PC-3 (cell line): ENCODE results near the gene SDR42E1. TPM values are rescaled to one million over a fixed set of nuclear protein-coding genes. Genes with fewer than 3 reads are reported as not detected.

Source experiments
- ATAC-seq: fragments of 200-7000 bp; cut with Tn5 transposase; 2 replicates; pipeline ENCODE4 v1.9.1; 2020; ENCODE audit warnings: mild to moderate bottlenecking, moderate library complexity
- BruUV-seq: library from RNA; stranded (reverse); fragments of 400-500 nt; replicated peaks from 2 replicates; lab custom pipeline; 2021; lab: Mats Ljungman, UMichigan
- CTCF ChIA-PET: fragments of 300-600 bp; sonication (Branson Sonifier 250); formaldehyde crosslinking; loops from one replicate; lab custom pipeline; 2022; ENCODE audit warnings: antibody characterized with exemption; lab: Charles Lee
- POLR2A ChIA-PET: fragments of 300-600 bp; sonication (Branson Sonifier 250); formaldehyde crosslinking; loops from one replicate; lab custom pipeline; 2022; ENCODE audit warnings: antibody characterized with exemption; ENCODE audit not compliant: unreplicated experiment; lab: Charles Lee
- DNase-seq: peaks from one replicate; pipeline ENCODE4 v3.0.0-alpha.2; 2015
- H2AFZ ChIP-seq: fragments of 300-600 bp; sonication (generic); 2 replicates; pipeline ENCODE4 v1.6.0; 2016; ENCODE audit warnings: antibody characterized with exemption, low read length
- H3F3A ChIP-seq: fragments of 300-600 bp; sonication (generic); one replicate; pipeline ENCODE4 v1.6.0; 2017; ENCODE audit warnings: antibody characterized with exemption, low read length, control low read depth, mild to moderate bottlenecking; ENCODE audit not compliant: unreplicated experiment
- H3K27ac ChIP-seq: fragments of 300-600 bp; sonication (generic); 2 replicates; pipeline ENCODE4 v1.5.1; 2016; ENCODE audit warnings: mild to moderate bottlenecking, low read length
- H3K27me3 ChIP-seq: fragments of 300-600 bp; sonication (generic); 2 replicates; pipeline ENCODE4 v1.6.1; 2016; ENCODE audit warnings: low read length, mixed read lengths
- H3K36me3 ChIP-seq: fragments of 300-600 bp; sonication (generic); 2 replicates; pipeline ENCODE4 v1.6.1; 2016; ENCODE audit warnings: low read depth, mixed run types, low read length, mixed read lengths
- H3K4me1 ChIP-seq: fragments of 300-600 bp; sonication (generic); 2 replicates; pipeline ENCODE4 v1.5.1; 2016; ENCODE audit warnings: low read length; ENCODE audit not compliant: insufficient read depth
- H3K4me2 ChIP-seq: fragments of 300-600 bp; sonication (generic); 2 replicates; pipeline ENCODE4 v1.6.0; 2016; ENCODE audit warnings: low read length
- H3K4me3 ChIP-seq: fragments of 300-600 bp; sonication (generic); 2 replicates; pipeline ENCODE4 v1.5.1; 2016; ENCODE audit warnings: mild to moderate bottlenecking, low read length, mixed read lengths
- H3K79me2 ChIP-seq: fragments of 300-600 bp; sonication (generic); 2 replicates; pipeline ENCODE4 v1.6.1; 2017; ENCODE audit warnings: low read length, mixed read lengths
- H3K9ac ChIP-seq: fragments of 300-600 bp; sonication (generic); 2 replicates; pipeline ENCODE4 v1.6.0; 2016; ENCODE audit warnings: mild to moderate bottlenecking, low read length
- H3K9me2 ChIP-seq: fragments of 300-600 bp; sonication (generic); replicated peaks from 2 replicates; pipeline ENCODE4 v1.6.1; 2016; ENCODE audit warnings: mixed run types, low read length, mixed read lengths
- H3K9me3 ChIP-seq: fragments of 300-600 bp; sonication (generic); 2 replicates; pipeline ENCODE4 v1.6.1; 2016; ENCODE audit warnings: low read length, mixed read lengths
- H4K20me1 ChIP-seq: fragments of 300-600 bp; sonication (generic); 2 replicates; pipeline ENCODE4 v1.6.1; 2016; ENCODE audit warnings: low read length, mixed read lengths
- CTCF ChIP-seq: fragments of 300-600 bp; sonication (generic); conservative IDR thresholded peaks from 2 replicates; pipeline ENCODE4 v1.5.1; 2017; ENCODE audit warnings: antibody characterized with exemption, low read depth, mild to moderate bottlenecking, low read length
- EZH2 ChIP-seq: fragments of 300-600 bp; sonication (generic); IDR thresholded peaks from one replicate; pipeline ENCODE4 v1.6.1; 2017; ENCODE audit warnings: antibody characterized with exemption, mild to moderate bottlenecking, low read length; ENCODE audit not compliant: unreplicated experiment
- EZH2phosphoT487 ChIP-seq: fragments of 300-600 bp; sonication (generic); IDR thresholded peaks from 2 replicates; pipeline ENCODE4 v1.6.1; 2018; ENCODE audit warnings: mild to moderate bottlenecking, antibody characterized with exemption, low read length, borderline replicate concordance
- intact Hi-C: fragments of 100-400 bp; cut with micrococcal nuclease; formaldehyde crosslinking; loops from 2 replicates; pipeline ENCODE4 v1.9.0; 2023
- total RNA-seq: library from RNA; depleted of rRNA; stranded (reverse); fragments of >200 nt; gene quantifications from 2 replicates; pipeline ENCODE4 v1.2.3, GENCODE V29; 2014

Gene SDR42E1
- total RNA-seq, 1 experiment from 2014 or later, result not detected

GRCh38 chr16:82033683-82034300 lies 22.5 kb upstream of the SDR42E1 start:
- TF ChIP-seq EZH2, result no peak
- no peak for TF ChIP-seq CTCF
- no peak for TF ChIP-seq EZH2phosphoT487
- ATAC-seq (peak; percentile 59), DNase-seq (peak; percentile 62)
- Histone ChIP-seq H3K79me2 (no peaks in the 10 kb centered on the region), H3K4me1 (peaks cover 34% of the 10 kb centered on the region), H3K9me2 (no peaks in the 10 kb centered on the region), H2AFZ (no peak overlapping the region), H3K4me3 (no peak overlapping the region), H3K27ac (peak overlapping the region; percentile 72), H3K4me2 (peak overlapping the region; percentile 72), H3K27me3 (no peaks in the 10 kb centered on the region), H4K20me1 (no peaks in the 10 kb centered on the region), H3K9ac (peak overlapping the region; percentile 26; the same call in 1 of the 2 replicates), H3F3A (no peaks in the 10 kb centered on the region), H3K36me3 (no peaks in the 10 kb centered on the region), H3K9me3 (no peaks in the 10 kb centered on the region)
- intact Hi-C loops, result loop anchor here (5.0 to 10.0 kb wide), 2 partner anchors 139 kb away; partner anchors contain the start of gene MPHOSPH6
- ChIA-PET POLR2A (no interaction called here), CTCF (no interaction called here)
- BruUV-seq, result no TSS peak

- no peak for ATAC-seq
- Histone ChIP-seq H3K79me2 (no peaks in the 10 kb centered on the region), H3K27me3 (no peaks in the 10 kb centered on the region), H3K4me2 (no peak overlapping the region), H3K4me3 (no peak overlapping the region), H3K9me3 (no peaks in the 10 kb centered on the region), H3K36me3 (no peaks in the 10 kb centered on the region), H3K27ac (peak overlapping the region; percentile 72), H3F3A (no peaks in the 10 kb centered on the region), H3K4me1 (peaks cover 34% of the 10 kb centered on the region), H3K9ac (peak overlapping the region; percentile 26; the same call in 1 of the 2 replicates), H2AFZ (no peak overlapping the region), H4K20me1 (no peaks in the 10 kb centered on the region), H3K9me2 (no peaks in the 10 kb centered on the region)
- DNase-seq, result no peak
- no peak for TF ChIP-seq CTCF
- TF ChIP-seq EZH2phosphoT487, result no peak
- TF ChIP-seq EZH2, result no peak
- no TSS peak for BruUV-seq
- intact Hi-C loops, result loop anchor here (5.0 to 10.0 kb wide), 2 partner anchors 138 to 139 kb away; partner anchors contain the start of gene MPHOSPH6
- ChIA-PET CTCF (no interaction called here), POLR2A (no interaction called here)
Measured at GRCh38 chr16:82033006-82033405, 21.7 kb upstream of the SDR42E1 start.
